Measurements from ENCODE around the gene ERN1. TPM values are rescaled to one million over a fixed set of nuclear protein-coding genes. Genes with fewer than 3 reads are reported as not detected.

ERN1 gene
- polyA plus RNA-seq, 3 donors, result 11.0 to 27.5 (median 13.7) TPM

DNA sequence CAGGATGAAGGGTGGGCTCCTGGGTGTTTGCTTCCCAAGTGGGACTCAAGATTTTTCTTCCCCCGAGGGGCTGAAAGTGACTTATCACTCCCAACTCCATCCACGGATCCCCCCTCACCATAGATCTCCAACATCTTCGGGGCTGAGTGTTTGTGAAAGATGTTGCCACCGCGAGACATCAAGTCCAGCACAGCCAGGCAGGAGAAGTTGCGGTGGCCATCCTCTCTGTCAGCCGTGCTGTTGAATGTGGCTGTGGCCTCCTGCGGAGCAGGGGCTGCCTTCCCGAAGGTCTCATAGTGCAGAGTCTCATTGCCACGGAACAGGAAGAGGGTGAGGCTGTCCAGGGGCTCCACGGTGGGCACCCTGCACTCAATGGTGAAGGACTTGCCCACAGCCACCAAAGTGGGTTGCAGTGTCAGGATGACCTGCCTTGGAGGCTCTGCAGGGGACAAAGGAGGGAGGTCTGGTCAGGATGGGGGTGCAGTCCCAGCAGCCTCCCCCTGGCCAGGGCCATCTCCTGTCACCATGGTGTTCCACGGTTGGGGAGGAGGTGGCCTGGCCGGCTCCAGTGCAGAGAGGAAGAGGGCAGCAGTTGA, 126.3 kb downstream of the ERN1 start:
- Mint-ChIP-seq H3K36me3 (peaks cover 39 to 53% of the 10 kb centered on the region in 2 donors), H3K4me1 (peaks cover 50% of the 10 kb centered on the region), H3K27me3 (ENCODE audit: low read depth in 3 of 3) (peaks cover 10 to 19% (median 14%) of the 10 kb centered on the region in 3 donors), H3K27ac (peak overlapping the region in 4 of 7 donors; percentile 43 to 86 (median 64)), H3K4me3 (no peak overlapping the region), H3K9me3 (peaks cover 0 to 3% (median 0%) of the 10 kb centered on the region in 7 donors)
- H3K4me1 ChIP-seq (ENCODE audit: control insufficient read depth in 1 of 2, insufficient read depth in 2 of 2, low read length in 2 of 2), result peaks cover 41 to 47% of the 10 kb centered on the region in 2 donors
- no peak overlapping the region for H3K27ac ChIP-seq (ENCODE audit: low read depth in 1 of 2, low read length in 2 of 2)
- no peak overlapping the region for H3K4me3 ChIP-seq (replicated peaks in 1 of 3; ENCODE audit: low read depth in 2 of 3, low read length in 3 of 3)
- H3K9me3 ChIP-seq (replicated peaks in 1 of 2; ENCODE audit: control insufficient read depth in 1 of 2, insufficient read depth in 1 of 2, low read length in 2 of 2), result no peaks in the 10 kb centered on the region
- no peak overlapping the region for H2AFZ ChIP-seq (ENCODE audit: insufficient read depth, low read depth, low read length, poor library complexity, severe bottlenecking)
- 82% methylated on average over 7 of the region's 13 CpGs for WGBS (ENCODE audit: insufficient coverage)
- intact Hi-C loops (cut with micrococcal nuclease), result no loop called here
- H4K20me1 ChIP-seq (ENCODE audit: insufficient read depth, low read length), result no peaks in the 10 kb centered on the region
- peaks cover 21% of the 10 kb centered on the region for H3K79me2 ChIP-seq (ENCODE audit: insufficient read depth, low read length)
- no peak for DNase-seq
- peaks cover 0 to 13% of the 10 kb centered on the region in 2 donors for H3K27me3 ChIP-seq (ENCODE audit: control insufficient read depth in 2 of 2, insufficient read depth in 2 of 2, low read length in 2 of 2)
- no peak overlapping the region for H3K4me2 ChIP-seq (replicated peaks; ENCODE audit: extremely low read depth, low read length, poor library complexity, severe bottlenecking)
- no peak for TF ChIP-seq CTCF (IDR thresholded peaks at IDR 0.05)
- H3K9ac ChIP-seq (ENCODE audit: insufficient read depth, low read length, poor library complexity, severe bottlenecking), result no peak overlapping the region
- H3K36me3 ChIP-seq (replicated peaks in 1 of 2; ENCODE audit: control insufficient read depth in 1 of 2, insufficient read depth in 2 of 2, low read length in 2 of 2), result peaks cover 36 to 48% of the 10 kb centered on the region in 2 donors

- no peak overlapping the region for H2AFZ ChIP-seq (ENCODE audit: insufficient read depth, low read depth, low read length, poor library complexity, severe bottlenecking)
- no peak overlapping the region for H3K9ac ChIP-seq (ENCODE audit: insufficient read depth, low read length, poor library complexity, severe bottlenecking)
- peak overlapping the region in 5 of 7 donors; percentile 18 to 86 (median 72) for H3K27ac Mint-ChIP-seq
- H3K27ac ChIP-seq (ENCODE audit: low read depth in 1 of 2, low read length in 2 of 2), result peak overlapping the region; percentile 43 to 78
- H3K36me3 Mint-ChIP-seq, result peaks cover 37 to 53% of the 10 kb centered on the region in 2 donors
- H3K9me3 Mint-ChIP-seq, result peaks cover 0 to 5% (median under 1%) of the 10 kb centered on the region in 7 donors
- H3K9me3 ChIP-seq (replicated peaks in 1 of 2; ENCODE audit: control insufficient read depth in 1 of 2, insufficient read depth in 1 of 2, low read length in 2 of 2), result no peaks in the 10 kb centered on the region
- DNase-seq, result no peak
- no peak overlapping the region for H3K4me2 ChIP-seq (replicated peaks; ENCODE audit: extremely low read depth, low read length, poor library complexity, severe bottlenecking)
- intact Hi-C loops (cut with micrococcal nuclease), result no loop called here
- peaks cover 13% of the 10 kb centered on the region for H3K79me2 ChIP-seq (ENCODE audit: insufficient read depth, low read length)
- 97% methylated on average over 15 of the region's 22 CpGs for WGBS (ENCODE audit: insufficient coverage)
- H3K36me3 ChIP-seq (replicated peaks in 1 of 2; ENCODE audit: control insufficient read depth in 1 of 2, insufficient read depth in 2 of 2, low read length in 2 of 2), result peaks cover 36 to 48% of the 10 kb centered on the region in 2 donors
- peaks cover 41 to 47% of the 10 kb centered on the region in 2 donors for H3K4me1 ChIP-seq (ENCODE audit: control insufficient read depth in 1 of 2, insufficient read depth in 2 of 2, low read length in 2 of 2)
- H3K4me3 Mint-ChIP-seq, result no peak overlapping the region
- H3K27me3 ChIP-seq (ENCODE audit: control insufficient read depth in 2 of 2, insufficient read depth in 2 of 2, low read length in 2 of 2), result peaks cover 0 to 20% of the 10 kb centered on the region in 2 donors
- peaks cover 47% of the 10 kb centered on the region for H3K4me1 Mint-ChIP-seq
- TF ChIP-seq CTCF (IDR thresholded peaks at IDR 0.05), result no peak
- H3K4me3 ChIP-seq (replicated peaks in 1 of 3; ENCODE audit: low read depth in 2 of 3, low read length in 3 of 3), result no peak overlapping the region
- no peaks in the 10 kb centered on the region for H4K20me1 ChIP-seq (ENCODE audit: insufficient read depth, low read length)
- peaks cover 15 to 26% (median 21%) of the 10 kb centered on the region in 3 donors for H3K27me3 Mint-ChIP-seq (ENCODE audit: low read depth in 3 of 3)
Measured at GRCh38 chr17:64002658-64003525, 127.1 kb downstream of the ERN1 start.
